COLO829 (cell line): ENCODE measurements around the gene SNRNP48.

Experiments used
- DNase-seq: peaks from one replicate; pipeline ENCODE4 v3.0.0; 2012; ENCODE audit warnings: low spot score

Gene SNRNP48

GRCh38 chr6:7594579-7595125 lies 4.7 kb downstream of the SNRNP48 start:
- no peak for DNase-seq

- DNase-seq = no peak
Measured at GRCh38 chr6:7604003-7604402, 14.0 kb downstream of the SNRNP48 start.

- no peak for DNase-seq
Measured at GRCh38 chr6:7604506-7604905, 14.5 kb downstream of the SNRNP48 start.

- DNase-seq = peak; percentile 55
Measured at GRCh38 chr6:7615611-7616383, 25.8 kb downstream of the SNRNP48 start.

GRCh38 chr6:7617801-7618764 lies 28.1 kb downstream of the SNRNP48 start:
- DNase-seq = peak; percentile 84

- DNase-seq = no peak
Measured at GRCh38 chr6:7621761-7622160, 31.8 kb downstream of the SNRNP48 start.

GRCh38 chr6:7624796-7625710 lies 35.1 kb downstream of the SNRNP48 start:
- peak; percentile 93 for DNase-seq

GRCh38 chr6:7628479-7628878 lies 38.5 kb downstream of the SNRNP48 start:
- no peak for DNase-seq

- DNase-seq = no peak
Measured at GRCh38 chr6:7628909-7629308, 38.9 kb downstream of the SNRNP48 start.

- no peak for DNase-seq
Measured at GRCh38 chr6:7629321-7629720, 39.3 kb downstream of the SNRNP48 start.

GRCh38 chr6:7630792-7631191 lies 40.8 kb downstream of the SNRNP48 start:
- DNase-seq = no peak

GRCh38 chr6:7631466-7631865 lies 41.5 kb downstream of the SNRNP48 start:
- no peak for DNase-seq

- DNase-seq = no peak
Measured at GRCh38 chr6:7632501-7633290, 42.7 kb downstream of the SNRNP48 start.

- no peak for DNase-seq
Measured at GRCh38 chr6:7633361-7633760, 43.4 kb downstream of the SNRNP48 start.

- DNase-seq = no peak
Measured at GRCh38 chr6:7636151-7636550, 46.2 kb downstream of the SNRNP48 start.

GRCh38 chr6:7637533-7637932 lies 47.5 kb downstream of the SNRNP48 start:
- no peak for DNase-seq

GRCh38 chr6:7639427-7639826 lies 49.4 kb downstream of the SNRNP48 start:
- no peak for DNase-seq

- DNase-seq = no peak
Measured at GRCh38 chr6:7640016-7640415, 50.0 kb downstream of the SNRNP48 start.

GRCh38 chr6:7640607-7641577 lies 50.9 kb downstream of the SNRNP48 start:
- peak; percentile 65 for DNase-seq

- DNase-seq = no peak
Measured at GRCh38 chr6:7642791-7643190, 52.8 kb downstream of the SNRNP48 start.
